Jurkat, Clone E6-1 (cell line): ENCODE measurements around the gene MAP3K21.

Source experiments
- DNase-seq: peaks from one replicate; pipeline ENCODE4 v3.0.0-alpha.2; 2011; ENCODE audit warnings: low read depth, low spot score
- H3K4me3 ChIP-seq: 2 replicates; pipeline ENCODE4 v1.5.1; 2011; ENCODE audit warnings: mild to moderate bottlenecking, low read length, control low read depth, moderate library complexity

The MAP3K21 gene

GRCh38 chr1:233410906-233411305 lies 83.4 kb downstream of the MAP3K21 start:
- no peak for DNase-seq
- H3K4me3 ChIP-seq: no peak overlapping the region

GRCh38 chr1:233412812-233413211 lies 85.3 kb downstream of the MAP3K21 start:
- no peak for DNase-seq
- H3K4me3 ChIP-seq: no peak overlapping the region

- no peak overlapping the region for H3K4me3 ChIP-seq
- DNase-seq: no peak
Measured at GRCh38 chr1:233421293-233421692, 93.8 kb downstream of the MAP3K21 start.

GRCh38 chr1:233424779-233425178 lies 97.3 kb downstream of the MAP3K21 start:
- no peak for DNase-seq
- no peak overlapping the region for H3K4me3 ChIP-seq

GRCh38 chr1:233427907-233428306 lies 100.4 kb downstream of the MAP3K21 start:
- H3K4me3 ChIP-seq: no peak overlapping the region
- no peak for DNase-seq

GRCh38 chr1:233431753-233432403 lies 104.4 kb downstream of the MAP3K21 start:
- H3K4me3 ChIP-seq: no peak overlapping the region
- DNase-seq: no peak

GRCh38 chr1:233432916-233433315 lies 105.4 kb downstream of the MAP3K21 start:
- H3K4me3 ChIP-seq: no peak overlapping the region
- DNase-seq: no peak

- no peak for DNase-seq
- no peak overlapping the region for H3K4me3 ChIP-seq
Measured at GRCh38 chr1:233433436-233434210, 106.1 kb downstream of the MAP3K21 start.
